SK-N-MC (cell line): ENCODE data around the gene SEC23A.

Experiments
- EZH2 ChIP-seq: fragments of 200-600 bp; sonication (generic); IDR thresholded peaks from one replicate; pipeline ENCODE4 v1.6.1; 2017; ENCODE audit warnings: antibody characterized with exemption
- POLR2AphosphoS5 ChIP-seq: IDR thresholded peaks from 2 replicates; pipeline ENCODE4 v1.6.1; 2012; ENCODE audit warnings: mild to moderate bottlenecking, low read depth, low read length, borderline replicate concordance

GRCh38 chr14:39034481-39035296, 68.3 kb downstream of the SEC23A start:
- TF ChIP-seq POLR2AphosphoS5 = no peak
- no peak for TF ChIP-seq EZH2
